Naive thymus-derived CD4-positive, alpha-beta T cell (primary cell): ENCODE measurements around the gene FES. TPM values are rescaled to one million over a fixed set of nuclear protein-coding genes. Genes with fewer than 3 reads are reported as not detected.

Experiments used
- ATAC-seq: fragments of 150-1000 bp; cut with Tn5 transposase; 2 replicates; pipeline ENCODE4 v1.10.0; 2021; ENCODE audit warnings: mild to moderate bottlenecking, moderate library complexity
- CTCF ChIA-PET: fragments of 350-600 bp; sonication (Branson Sonifier 250); formaldehyde crosslinking; loops from one replicate; lab custom pipeline; 2021; ENCODE audit warnings: antibody characterized with exemption; lab: Charles Lee
- POLR2A ChIA-PET: fragments of 350-600 bp; sonication (Branson Sonifier 250); formaldehyde crosslinking; loops from one replicate; lab custom pipeline; 2021; ENCODE audit warnings: antibody characterized with exemption, inconsistent platforms; lab: Charles Lee
- DNase-seq, 9 donors: peaks; one replicate each; pipeline versions ENCODE4 v3.0.0 to v3.0.0-alpha.2; 2020 to 2022; ENCODE audit warnings: mixed read lengths in 1 of 9
- H3K27ac ChIP-seq: one replicate; pipeline ENCODE4 v1.7.0; 2013; ENCODE audit warnings: mild to moderate bottlenecking, low read depth, low read length, moderate library complexity
- H3K27me3 ChIP-seq, 2 donors: one replicate each; pipeline ENCODE4 v1.7.0; 2013; ENCODE audit warnings: low read length in 2 of 2, mild to moderate bottlenecking in 2 of 2, moderate library complexity in 2 of 2; ENCODE audit not compliant: control insufficient read depth in 2 of 2, insufficient read depth in 2 of 2
- H3K36me3 ChIP-seq, 3 experiments: 1 replicate in 2 of 3; 2 replicates in 1 of 3; pipeline ENCODE4 v1.7.0; 2013; ENCODE audit warnings: low read length in 3 of 3, mild to moderate bottlenecking in 3 of 3, moderate library complexity in 1 of 3; ENCODE audit not compliant: insufficient read depth in 3 of 3, control insufficient read depth in 2 of 3
- H3K4me1 ChIP-seq, 2 donors: one replicate each; pipeline ENCODE4 v1.7.0; 2013; ENCODE audit warnings: low read length in 2 of 2, mild to moderate bottlenecking in 2 of 2, moderate library complexity in 1 of 2; ENCODE audit not compliant: control insufficient read depth in 2 of 2, insufficient read depth in 2 of 2
- H3K4me3 ChIP-seq: 2 replicates; pipeline ENCODE4 v1.7.0; 2013; ENCODE audit warnings: mild to moderate bottlenecking, low read length
- H3K9me3 ChIP-seq, 3 experiments: 1 replicate in 2 of 3; 2 replicates in 1 of 3; pipeline ENCODE4 v1.7.0; 2013; ENCODE audit warnings: low read length in 3 of 3; ENCODE audit not compliant: control insufficient read depth in 2 of 3
- H3K27ac Mint-ChIP-seq, 9 donors: one replicate each; pipeline ENCODE4 v1.8.0; 2020 to 2022; ENCODE audit warnings: mixed read lengths in 9 of 9, mild to moderate bottlenecking in 8 of 9, moderate library complexity in 5 of 9, inconsistent platforms in 2 of 9
- H3K27me3 Mint-ChIP-seq, 5 donors: one replicate each; pipeline ENCODE4 v1.8.0; 2021 to 2022; ENCODE audit warnings: mixed read lengths in 5 of 5, mild to moderate bottlenecking in 1 of 5
- H3K36me3 Mint-ChIP-seq, 5 donors: one replicate each; pipeline ENCODE4 v1.8.0; 2020 to 2022; ENCODE audit warnings: mixed read lengths in 5 of 5, mild to moderate bottlenecking in 3 of 5, inconsistent platforms in 1 of 5
- H3K4me1 Mint-ChIP-seq, 7 donors: one replicate each; pipeline ENCODE4 v1.8.0; 2020 to 2022; ENCODE audit warnings: mixed read lengths in 7 of 7, mild to moderate bottlenecking in 3 of 7, inconsistent platforms in 1 of 7
- H3K4me3 Mint-ChIP-seq, 10 donors: one replicate each; pipeline ENCODE4 v1.8.0; 2020 to 2022; ENCODE audit warnings: mild to moderate bottlenecking in 10 of 10, mixed read lengths in 10 of 10, moderate library complexity in 6 of 10, inconsistent platforms in 2 of 10
- H3K9me3 Mint-ChIP-seq, 11 donors: one replicate each; pipeline ENCODE4 v1.8.0; 2020 to 2022; ENCODE audit warnings: mixed read lengths in 11 of 11, mild to moderate bottlenecking in 4 of 11, inconsistent platforms in 1 of 11, moderate library complexity in 1 of 11
- intact Hi-C, 2 donors: fragments of 100-400 bp; cut with micrococcal nuclease; formaldehyde crosslinking; loops; one replicate each; pipeline ENCODE4 v1.15.1; 2023
- polyA plus RNA-seq, 2 donors: library from polyadenylated mRNA; unstranded; fragments of 300-500 nt; fragmentation: Illumina TruSeq; gene quantifications; one replicate each; pipeline ENCODE4 v1.2.3, GENCODE V29; 2021
- total RNA-seq, 6 experiments: library from RNA in 5 of 6; stranded (reverse) in 5 of 6; gene quantifications; 1 replicate in 5 of 6; 2 replicates in 1 of 6; pipeline ENCODE4 v1.2.3 and lab custom pipeline; 2021 to 2026

The FES gene
- total and polyA plus RNA-seq, 7 experiments from 2014 or later = 2.3 to 78.6 (median 9.1) TPM; not detected in 2

DNA sequence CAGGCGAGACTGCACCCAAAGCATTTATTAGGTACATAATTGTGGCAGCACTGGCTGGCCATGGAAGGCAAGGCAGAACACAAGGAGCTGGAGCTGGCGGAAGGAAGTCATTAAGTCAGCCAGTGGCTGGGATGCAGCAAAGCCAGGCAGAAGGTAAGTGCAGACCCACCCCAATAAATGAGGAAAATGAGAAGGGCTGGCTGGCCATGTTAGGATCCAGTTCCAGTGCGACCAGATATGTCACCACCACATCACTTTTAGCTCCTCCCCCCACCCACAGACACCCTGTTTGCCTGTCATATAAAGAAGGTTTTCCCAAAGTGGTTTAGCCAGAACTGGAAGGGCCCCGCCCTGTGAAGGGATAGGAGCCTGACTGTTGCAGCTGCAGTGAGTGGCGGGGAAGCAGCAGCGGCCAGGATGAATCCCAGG, 16.0 kb upstream of the FES start, which contains the start of gene FURIN:
FURIN (plus strand) TSS at position 328 of the 429 bp plus-strand sequence. CDS start 7,153 bp downstream, outside the sequence.
- H3K4me3 Mint-ChIP-seq = peak within 1 kb of the TSS in 6 of 10 donors; percentile 39 to 93 (median 86)
- ChIA-PET POLR2A (interaction anchor here (1.6 kb wide), 1 partner anchor 9 kb away, joined by 3 read pairs; no protein-coding TSS in a partner anchor), CTCF (interaction anchor here (0.8 kb wide), 1 partner anchor 31 kb away, joined by 3 read pairs; no protein-coding TSS in a partner anchor)
- peaks cover 27% of the 10 kb centered on the region in 2 donors for H3K4me1 ChIP-seq
- H3K27ac Mint-ChIP-seq = peak within 1 kb of the TSS; percentile 65 to 97 (median 91)
- no peak for ATAC-seq
- no peaks in the 10 kb centered on the region for H3K27me3 ChIP-seq
- H3K27ac ChIP-seq = peak within 1 kb of the TSS; percentile 73
- intact Hi-C loops = loop anchor here in 1 of 2 donors (2.0 kb wide), 1 partner anchor 61 kb away; no protein-coding TSS in a partner anchor
- no peak within 1 kb of the TSS for H3K4me3 ChIP-seq
- no peaks in the 10 kb centered on the region for H3K36me3 ChIP-seq
- H3K9me3 Mint-ChIP-seq = no peaks in the 10 kb centered on the region
- H3K36me3 Mint-ChIP-seq = peaks cover 0 to 28% (median 0%) of the 10 kb centered on the region in 5 donors
- H3K4me1 Mint-ChIP-seq = peaks cover 22 to 63% (median 39%) of the 10 kb centered on the region in 7 donors
- DNase-seq = no peak
- no peaks in the 10 kb centered on the region for H3K9me3 ChIP-seq
- no peaks in the 10 kb centered on the region for H3K27me3 Mint-ChIP-seq

DNA sequence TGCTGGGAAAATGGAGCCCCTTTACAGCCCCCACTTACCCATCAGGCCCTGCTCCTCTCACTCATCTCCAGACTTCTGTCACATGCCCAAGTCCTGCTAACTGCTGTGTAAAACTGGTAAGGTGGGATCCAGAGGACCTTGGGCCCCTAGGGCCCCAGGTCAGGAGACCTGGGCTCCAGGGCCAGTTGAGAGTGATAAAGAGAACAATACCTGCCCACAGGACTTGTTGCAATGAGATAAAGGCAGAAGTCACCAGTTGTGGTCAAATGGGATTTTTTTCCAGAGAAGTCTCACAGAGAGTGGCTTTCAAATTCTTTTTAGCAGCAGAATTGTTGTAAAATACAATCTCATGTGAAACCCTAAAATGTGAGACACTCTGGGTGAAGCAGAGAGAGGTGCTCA, 15.2 kb upstream of the FES start:
- Histone ChIP-seq H3K27ac (peak overlapping the region; percentile 73), H3K27me3 (no peaks in the 10 kb centered on the region), H3K9me3 (no peaks in the 10 kb centered on the region), H3K4me3 (no peak overlapping the region), H3K36me3 (no peaks in the 10 kb centered on the region), H3K4me1 (peaks cover 27% of the 10 kb centered on the region in 2 donors)
- no peaks in the 10 kb centered on the region for H3K27me3 Mint-ChIP-seq
- peak overlapping the region in 6 of 10 donors; percentile 39 to 93 (median 86) for H3K4me3 Mint-ChIP-seq
- intact Hi-C loops = loop anchor here in 1 of 2 donors (1.0 to 2.0 kb wide), 4 partner anchors 13 to 62 kb away; no protein-coding TSS in a partner anchor
- ChIA-PET CTCF (no interaction called here), POLR2A (interaction anchor here (0.8 to 0.9 kb wide), 2 partner anchors 19 to 29 kb away, joined by 3 read pairs; no protein-coding TSS in a partner anchor)
- H3K27ac Mint-ChIP-seq = peak overlapping the region in 8 of 9 donors; percentile 82 to 97 (median 92)
- ATAC-seq = no peak
- H3K4me1 Mint-ChIP-seq = peaks cover 22 to 61% (median 45%) of the 10 kb centered on the region in 7 donors
- H3K36me3 Mint-ChIP-seq = peaks cover 0 to 32% (median 0%) of the 10 kb centered on the region in 5 donors
- no peaks in the 10 kb centered on the region for H3K9me3 Mint-ChIP-seq
- no peak for DNase-seq

DNA sequence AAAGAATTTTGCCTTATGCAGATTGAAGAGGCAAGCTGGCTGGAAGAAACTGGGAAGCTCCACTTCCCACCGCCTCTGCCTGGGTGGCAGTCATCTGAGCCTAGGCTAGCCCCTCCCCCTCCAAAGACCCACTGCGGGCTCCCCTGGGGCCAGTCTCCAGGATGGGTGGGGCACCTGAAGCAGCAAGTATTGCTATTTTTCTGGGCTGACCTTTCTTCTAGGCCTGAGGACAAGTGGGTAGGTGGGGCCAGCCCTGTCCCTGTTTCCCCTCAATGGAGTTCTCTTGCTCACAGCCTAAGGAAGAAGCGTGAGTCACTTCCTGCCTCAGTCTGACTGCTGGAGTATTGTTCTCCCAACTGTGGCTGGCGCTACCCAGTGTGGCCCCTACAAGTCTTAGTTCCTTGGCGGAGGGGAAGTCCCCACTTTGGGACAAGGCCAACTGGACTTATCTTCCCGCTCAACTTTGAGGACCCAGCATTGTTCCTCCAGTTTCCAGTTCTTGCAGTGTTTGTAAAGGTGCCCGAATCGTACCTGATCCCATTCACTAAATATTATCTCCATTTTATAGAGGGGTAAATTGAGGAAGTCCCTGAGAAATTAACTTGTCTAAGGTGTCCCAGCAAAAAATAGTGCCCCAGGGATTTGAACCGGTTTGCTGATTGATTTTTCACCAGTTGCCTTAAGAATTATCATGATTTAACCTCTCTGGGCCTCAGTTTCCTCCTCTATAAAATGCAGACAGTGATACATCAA, 14.5 kb upstream of the FES start:
- H3K36me3 ChIP-seq = no peaks in the 10 kb centered on the region
- H3K4me1 ChIP-seq = peaks cover 27% of the 10 kb centered on the region in 2 donors
- intact Hi-C loops = loop anchor here (1.0 to 5.0 kb wide), 9 partner anchors 13 to 222 kb away; partner anchors contain the start of gene BLM (in 2 of the 2)
- Mint-ChIP-seq H3K27ac (peak overlapping the region; percentile 82 to 97 (median 92)), H3K9me3 (no peaks in the 10 kb centered on the region), H3K4me3 (peak overlapping the region; percentile 82 to 93 (median 90)), H3K36me3 (peaks cover 0 to 36% (median 0%) of the 10 kb centered on the region in 5 donors), H3K4me1 (peaks cover 22 to 66% (median 45%) of the 10 kb centered on the region in 7 donors), H3K27me3 (no peaks in the 10 kb centered on the region)
- POLR2A ChIA-PET = interaction anchor here (0.8 to 2.2 kb wide), 7 partner anchors 16 to 153 kb away, joined by 3 to 10 read pairs (median 5); partner anchors contain the start of gene BLM
- CTCF ChIA-PET = interaction anchor here (1.0 kb wide), 1 partner anchor 59 kb away, joined by 4 read pairs; no protein-coding TSS in a partner anchor
- H3K9me3 ChIP-seq = no peaks in the 10 kb centered on the region
- ATAC-seq (peak; percentile 73), DNase-seq (peak in 1 of 9 donors; percentile 67)
- H3K27ac ChIP-seq = peak overlapping the region; percentile 73
- no peaks in the 10 kb centered on the region for H3K27me3 ChIP-seq
- peak overlapping the region; percentile 53 for H3K4me3 ChIP-seq

DNA sequence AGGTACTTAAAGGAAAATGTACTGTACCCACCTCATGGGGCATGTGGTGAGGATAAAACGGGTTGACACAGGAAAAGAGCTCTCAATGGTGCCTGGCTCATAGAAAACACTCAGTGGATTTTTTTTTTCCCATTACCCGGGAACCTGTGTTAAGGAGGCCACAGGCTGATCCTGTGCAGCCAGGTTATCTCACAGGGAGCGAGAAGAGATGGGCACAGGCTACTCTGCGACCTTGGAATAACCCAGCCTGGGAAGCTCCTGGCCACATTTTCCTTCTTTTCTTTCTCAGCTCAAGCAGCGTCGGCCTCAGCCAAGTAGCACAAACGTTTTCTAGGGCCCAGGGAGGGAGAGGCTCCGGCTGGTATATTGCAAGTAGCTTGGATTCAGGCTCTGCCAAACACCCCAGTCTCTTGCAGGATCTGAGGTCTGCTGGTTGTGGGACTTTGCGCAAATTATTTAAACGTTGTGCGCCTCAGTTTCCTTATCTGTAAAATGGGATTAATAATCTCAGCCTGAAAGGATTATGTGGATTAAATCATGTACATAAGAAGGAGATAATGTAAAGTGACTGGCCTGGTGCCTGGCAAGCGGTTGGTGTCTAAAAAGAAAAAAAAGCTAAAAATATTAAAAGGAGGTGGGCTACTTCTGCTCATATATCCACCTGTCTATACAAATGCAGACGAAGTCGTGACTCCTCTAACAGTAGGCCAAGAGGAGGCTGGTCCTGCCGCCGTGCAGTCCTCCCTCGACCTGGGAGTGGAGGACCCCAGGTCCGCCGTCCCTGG, 13.8 kb upstream of the FES start:
- H3K9me3 Mint-ChIP-seq = no peaks in the 10 kb centered on the region
- H3K36me3 ChIP-seq = peaks cover 0 to under 1% (median 0%) of the 10 kb centered on the region in 3 experiments
- ATAC-seq = peak; percentile 10
- POLR2A ChIA-PET = interaction anchor here (1.0 to 2.2 kb wide), 8 partner anchors 15 to 153 kb away, joined by 3 to 10 read pairs (median 6); partner anchors contain the start of genes BLM, HDDC3 and UNC45A
- DNase-seq = peak in 1 of 9 donors; percentile 30
- H3K4me3 ChIP-seq = peak overlapping the region; percentile 53
- peak overlapping the region; percentile 73 for H3K27ac ChIP-seq
- peak overlapping the region; percentile 82 to 93 (median 90) for H3K4me3 Mint-ChIP-seq
- H3K4me1 ChIP-seq = peaks cover 27% of the 10 kb centered on the region in 2 donors
- H3K4me1 Mint-ChIP-seq = peaks cover 22 to 72% (median 45%) of the 10 kb centered on the region in 7 donors
- H3K27ac Mint-ChIP-seq = peak overlapping the region; percentile 82 to 97 (median 92)
- no peaks in the 10 kb centered on the region for H3K27me3 Mint-ChIP-seq
- no peaks in the 10 kb centered on the region for H3K9me3 ChIP-seq
- CTCF ChIA-PET = interaction anchor here (1.0 kb wide), 1 partner anchor 59 kb away, joined by 4 read pairs; no protein-coding TSS in a partner anchor
- H3K36me3 Mint-ChIP-seq = peaks cover 0 to 41% (median 0%) of the 10 kb centered on the region in 5 donors
- no peaks in the 10 kb centered on the region for H3K27me3 ChIP-seq
- intact Hi-C loops = loop anchor here (1.0 to 5.0 kb wide), 7 partner anchors 14 to 223 kb away; partner anchors contain the start of genes BLM (in 2 of the 2) and HDDC3 (in 1 of the 2)

DNA sequence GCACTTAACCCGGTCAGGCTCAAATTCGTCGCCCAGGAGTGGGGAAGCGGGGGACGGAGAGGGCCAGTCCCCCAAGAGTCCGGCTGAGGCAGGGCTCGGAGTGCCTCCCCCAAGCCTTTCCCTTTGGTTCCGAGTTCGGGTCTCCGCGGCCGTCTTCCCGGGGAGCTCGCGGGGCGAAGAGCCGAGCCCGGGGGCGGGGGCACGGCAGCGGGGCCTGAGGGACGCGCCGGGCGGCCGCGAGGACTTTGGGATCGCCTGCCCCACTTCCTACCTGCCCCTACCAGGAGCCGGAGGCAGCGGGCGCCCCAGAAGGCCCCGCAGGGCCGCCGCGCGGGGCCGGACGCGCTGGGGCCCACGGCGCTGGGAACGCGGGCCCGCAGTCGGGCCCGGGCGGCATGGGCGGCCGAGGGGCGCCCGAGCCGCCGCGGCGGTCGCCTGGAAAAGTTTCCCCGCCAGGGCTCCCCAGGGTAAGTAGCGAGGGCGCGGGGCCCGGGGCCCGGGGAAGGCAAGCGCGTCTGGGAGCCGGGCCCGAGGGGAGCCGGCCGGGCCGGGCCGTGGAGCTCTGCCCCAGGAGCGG, 13.1 kb upstream of the FES start:
- peak overlapping the region; percentile 60 for H3K4me3 ChIP-seq
- DNase-seq = peak in 6 of 9 donors; percentile 32 to 65 (median 40)
- peaks cover 27% of the 10 kb centered on the region in 2 donors for H3K4me1 ChIP-seq
- intact Hi-C loops = loop anchor here (1.0 to 5.0 kb wide), 5 partner anchors 14 to 224 kb away; partner anchors contain the start of genes BLM (in 1 of the 2) and HDDC3 (in 1 of the 2)
- Mint-ChIP-seq H3K4me3 (peak overlapping the region; percentile 82 to 93 (median 90)), H3K9me3 (no peaks in the 10 kb centered on the region), H3K27ac (peak overlapping the region; percentile 82 to 97 (median 92)), H3K27me3 (no peaks in the 10 kb centered on the region), H3K4me1 (peaks cover 22 to 71% (median 45%) of the 10 kb centered on the region in 7 donors), H3K36me3 (peaks cover 0 to 45% (median 0%) of the 10 kb centered on the region in 5 donors)
- POLR2A ChIA-PET = interaction anchor here (1.0 to 2.2 kb wide), 8 partner anchors 13 to 154 kb away, joined by 3 to 10 read pairs (median 6); partner anchors contain the start of genes BLM, FES, HDDC3 and UNC45A
- H3K9me3 ChIP-seq = no peaks in the 10 kb centered on the region
- H3K27me3 ChIP-seq = no peaks in the 10 kb centered on the region
- H3K36me3 ChIP-seq = peaks cover 0 to 7% (median 0%) of the 10 kb centered on the region in 3 experiments
- peak; percentile 43 for ATAC-seq
- peak overlapping the region; percentile 73 for H3K27ac ChIP-seq
- CTCF ChIA-PET = interaction anchor here (1.0 kb wide), 1 partner anchor 34 kb away, joined by 6 read pairs; no protein-coding TSS in a partner anchor
